Germinal center (tissue), 1 donor: Measurements from ENCODE around the gene EP400.
"Not testable (repeated sequence)": the region's sequence is repeated elsewhere in the genome, so short reads cannot be mapped to it uniquely, and the experiment has no call there.

Experiments used
- DNase-seq: peaks from one replicate; pipeline ENCODE4 v3.0.0; 2012; ENCODE audit warnings: mixed read lengths, low spot score

Gene EP400

DNA sequence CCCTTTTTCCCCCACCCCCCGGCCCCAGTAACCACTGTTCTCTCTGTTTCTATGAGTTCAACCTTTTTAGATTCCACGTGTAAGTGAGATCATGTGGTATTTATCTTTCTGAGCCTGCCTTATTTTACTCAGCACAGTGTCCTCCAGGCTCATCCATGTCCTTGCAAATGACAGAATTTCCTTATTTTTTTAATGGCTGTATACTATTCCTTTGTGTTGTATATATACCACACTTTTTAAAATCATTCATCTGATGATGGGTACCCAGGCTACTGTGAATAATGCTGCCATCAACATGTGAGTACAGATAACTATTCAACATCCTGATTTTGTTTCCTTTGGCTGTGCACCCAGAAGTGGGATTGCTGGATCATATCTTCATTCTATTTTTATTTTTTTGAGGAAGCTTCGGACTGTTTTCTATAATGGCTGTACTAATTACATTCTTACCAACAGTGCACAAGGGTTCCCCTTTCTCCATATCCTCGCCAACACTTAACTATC lies 139.7 kb downstream of the EP400 start:
- DNase-seq = no peak

- DNase-seq = no peak
Observed at GRCh38 chr12:132094269-132094891, 144.6 kb downstream of the EP400 start.

DNA sequence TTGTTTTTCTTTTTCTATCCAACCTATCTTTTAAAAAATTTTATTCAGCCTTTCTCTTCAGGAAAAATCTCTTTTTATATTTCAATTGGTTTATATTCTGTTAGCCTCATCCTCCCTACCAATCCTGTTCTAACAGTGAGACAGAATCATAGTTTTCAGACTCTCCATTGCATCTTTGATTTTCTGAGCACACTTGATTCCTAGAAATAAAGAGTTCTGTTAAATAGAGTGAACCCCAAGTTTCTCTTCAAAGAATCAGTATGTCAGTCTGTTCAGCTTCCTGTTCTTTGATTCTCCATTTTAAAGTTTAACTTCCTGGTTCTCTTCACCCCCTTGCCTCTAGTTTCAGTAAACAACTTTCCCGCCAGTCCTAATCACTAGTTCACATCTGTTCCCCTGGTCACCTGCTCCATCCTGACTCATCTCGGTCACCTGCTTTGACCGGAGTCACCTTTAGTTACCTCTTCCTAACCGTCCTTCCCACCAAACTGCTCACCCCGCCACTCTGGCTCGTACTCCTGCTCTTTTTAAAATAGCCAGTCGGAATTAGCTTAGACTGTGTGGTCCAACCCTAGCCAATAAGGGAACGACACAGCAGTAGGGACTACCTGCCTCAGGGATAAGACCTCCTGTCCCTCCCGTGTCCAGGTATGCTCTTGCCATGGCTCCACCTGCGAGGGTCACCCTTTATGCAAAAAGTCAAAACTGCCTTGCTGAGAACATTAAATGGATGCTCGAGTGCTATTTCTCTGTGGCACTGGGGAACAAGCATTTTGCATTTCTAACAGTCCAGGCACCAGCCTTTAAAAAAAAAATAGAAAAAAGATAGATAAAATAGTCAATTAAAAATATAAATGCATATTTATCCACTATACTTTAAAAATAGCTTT lies 146.0 kb downstream of the EP400 start:
- no peak for DNase-seq

DNA sequence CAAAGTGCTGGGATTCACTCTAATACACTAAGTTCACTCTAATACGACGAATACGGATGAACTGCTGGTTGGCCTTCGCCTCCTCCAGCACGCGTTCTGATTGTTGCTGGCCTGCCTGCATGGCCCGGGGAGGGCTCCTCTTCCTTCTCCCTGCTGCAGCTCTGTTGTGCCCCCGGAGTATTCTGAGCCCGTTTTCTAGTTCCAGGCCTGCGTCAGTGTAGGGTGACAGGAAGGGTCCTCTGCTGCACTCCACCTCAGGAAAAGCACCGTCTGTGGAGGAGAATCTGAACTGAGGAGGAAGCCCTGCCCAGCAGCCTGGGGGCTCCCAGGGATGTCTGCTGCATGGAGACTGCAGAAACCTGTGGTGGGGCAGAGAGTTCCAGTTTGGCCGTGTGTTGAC lies 150.0 kb downstream of the EP400 start:
- DNase-seq = no peak

- no peak for DNase-seq
Observed at GRCh38 chr12:132100306-132101065, 150.7 kb downstream of the EP400 start.

DNA sequence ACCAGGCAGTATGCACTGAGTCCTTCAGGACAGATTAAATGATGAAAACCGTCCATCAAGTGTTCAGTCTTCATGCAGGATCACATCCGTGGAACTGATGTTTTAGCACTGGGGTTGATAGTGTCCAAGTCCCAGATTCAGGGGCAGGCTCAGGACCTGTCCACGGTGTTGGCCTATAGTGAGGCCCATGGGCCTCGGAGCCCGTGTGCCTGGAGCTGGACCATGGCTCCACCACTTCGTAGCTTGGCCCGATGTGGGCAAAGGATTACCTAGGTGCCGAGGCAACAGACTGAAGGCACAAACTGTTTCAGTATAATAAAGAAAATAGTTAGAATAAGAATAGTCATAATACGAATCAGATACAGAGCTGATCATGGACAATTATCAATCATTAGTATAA lies 152.6 kb downstream of the EP400 start:
- DNase-seq = no peak

DNA sequence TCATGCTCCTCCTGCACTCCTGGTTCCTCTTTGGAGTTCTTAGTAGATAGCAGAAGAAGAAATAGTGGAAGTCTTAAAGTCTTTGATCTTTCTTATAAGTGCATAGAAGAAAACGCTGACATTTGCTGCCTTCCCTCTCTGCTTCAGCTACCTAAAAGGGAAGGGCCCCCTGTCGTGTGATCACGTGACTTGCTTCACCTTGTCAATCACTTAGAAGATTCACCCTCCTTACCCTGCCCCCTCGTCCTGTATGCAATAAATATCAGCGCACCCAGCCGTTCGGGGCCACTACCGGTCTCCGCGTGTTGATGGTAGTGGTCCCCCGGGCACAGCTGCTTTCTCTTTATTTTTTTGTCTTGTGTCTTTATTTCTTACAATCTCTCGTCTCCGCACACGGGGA lies 153.3 kb downstream of the EP400 start:
- DNase-seq = not testable (repeated sequence)

- no peak for DNase-seq
Observed at GRCh38 chr12:132103542-132104308, 154.0 kb downstream of the EP400 start.

GRCh38 chr12:132105467-132105866 lies 155.7 kb downstream of the EP400 start:
- DNase-seq = no peak

DNA sequence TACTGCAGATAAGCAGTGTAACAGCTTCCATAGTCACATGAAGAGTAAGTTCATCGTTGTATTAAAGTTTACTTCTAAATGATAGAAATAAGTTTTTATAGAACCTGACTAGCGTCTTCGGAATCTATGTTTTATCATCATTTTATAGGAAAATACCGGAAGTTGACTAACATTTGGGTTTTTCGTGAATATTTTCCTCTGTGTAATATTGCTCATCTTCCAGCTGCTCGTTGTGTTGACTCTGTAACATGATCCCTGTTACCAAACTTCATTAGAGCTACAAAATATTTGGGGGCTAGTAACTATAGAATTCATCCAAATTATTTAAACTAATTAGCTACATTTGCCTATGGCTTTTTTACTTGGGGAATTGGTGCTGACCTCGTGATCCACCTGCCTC lies 157.2 kb downstream of the EP400 start:
- no peak for DNase-seq

- DNase-seq = no peak
Observed at GRCh38 chr12:132108211-132108832, 158.6 kb downstream of the EP400 start.

GRCh38 chr12:132109741-132110140 lies 160.0 kb downstream of the EP400 start:
- no peak for DNase-seq

GRCh38 chr12:132110677-132111076 lies 160.9 kb downstream of the EP400 start:
- no peak for DNase-seq

DNA sequence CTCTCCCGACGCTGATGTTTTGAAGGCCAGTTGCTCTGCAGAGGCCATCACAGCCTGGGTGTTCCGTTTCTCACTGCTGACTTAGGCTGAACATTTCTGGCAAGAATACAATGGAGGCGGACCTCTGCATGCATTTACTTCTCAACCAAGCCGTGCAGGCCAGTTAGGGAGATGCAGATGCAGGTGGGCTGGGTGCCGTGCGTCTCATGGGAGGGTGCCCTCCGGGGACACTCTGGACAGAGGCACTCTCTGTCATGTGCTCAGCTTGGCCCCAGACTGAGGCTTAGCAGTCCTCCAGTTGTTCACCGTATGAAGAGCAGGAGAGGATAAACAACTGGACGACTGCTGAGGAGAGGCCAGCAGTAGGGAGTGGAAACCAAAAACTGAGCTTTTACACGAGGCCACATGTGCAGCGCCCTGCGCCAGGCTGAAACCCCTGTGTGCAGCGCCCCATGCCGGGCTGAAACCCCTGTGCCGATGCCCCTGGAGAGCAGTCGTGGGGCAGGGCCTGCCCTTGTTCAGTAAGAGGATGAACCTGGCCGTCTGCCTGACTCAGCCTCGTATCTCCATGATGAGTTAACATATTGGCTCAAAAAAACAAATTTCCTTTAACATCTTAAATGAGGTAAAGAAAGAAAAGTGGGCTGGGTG lies 162.0 kb downstream of the EP400 start:
- no peak for DNase-seq

DNA sequence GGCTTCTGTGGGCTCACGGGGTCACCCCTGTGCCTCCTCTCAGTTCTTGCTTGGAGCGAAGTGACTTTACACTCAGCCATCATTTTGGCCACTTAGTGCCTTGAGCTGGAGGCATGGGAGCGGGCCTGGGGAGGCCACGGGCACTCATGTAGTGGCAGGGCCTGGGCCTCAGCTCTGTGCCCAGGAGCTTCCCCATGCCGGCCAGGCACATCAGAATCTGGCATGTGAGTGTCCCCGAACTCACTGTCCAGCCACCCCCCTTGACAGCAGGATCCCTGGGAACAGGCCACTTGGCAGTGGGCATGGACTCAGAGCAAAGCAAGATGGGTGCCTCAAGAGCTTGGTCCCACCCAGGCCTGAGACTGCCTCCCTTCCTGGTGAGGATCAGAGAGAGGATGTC lies 164.9 kb downstream of the EP400 start:
- DNase-seq = no peak

- DNase-seq = no peak
Observed at GRCh38 chr12:132115500-132115899, 165.8 kb downstream of the EP400 start.

- no peak for DNase-seq
Observed at GRCh38 chr12:132116709-132117557, 167.2 kb downstream of the EP400 start.

- DNase-seq = no peak
Observed at GRCh38 chr12:132117558-132117875, 167.8 kb downstream of the EP400 start.

DNA sequence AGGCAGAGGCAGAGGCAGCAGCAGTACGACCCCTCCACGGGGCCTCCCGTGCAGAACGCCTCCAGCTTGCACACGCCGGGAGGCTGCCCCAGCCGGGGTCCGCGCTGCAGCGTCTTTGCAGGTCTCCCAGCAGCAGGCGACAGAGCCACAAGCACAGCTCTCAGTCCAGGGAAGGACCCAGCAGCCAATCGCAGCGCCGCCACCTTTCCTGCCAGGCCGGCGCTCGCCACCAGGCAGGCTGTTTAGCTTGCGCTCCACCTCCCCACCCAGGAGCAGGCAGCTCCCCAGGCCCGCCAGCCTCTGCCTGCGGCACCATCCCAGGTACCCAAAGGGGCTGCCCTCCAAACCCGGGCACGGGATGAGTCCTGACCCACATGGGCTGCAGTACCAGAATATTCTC lies 169.1 kb downstream of the EP400 start:
- DNase-seq = no peak

- no peak for DNase-seq
Observed at GRCh38 chr12:132121283-132121682, 171.5 kb downstream of the EP400 start.
